Measurements from ENCODE around the gene LCN2. TPM values are rescaled to one million over a fixed set of nuclear protein-coding genes. Genes with fewer than 3 reads are reported as not detected.

LCN2 gene
- total and polyA plus RNA-seq, 9 of the 15 experiments (the other 6 are each of a cell fraction or from before 2014, with no cell fraction given), result 0.10 to 1.2 (median 0.44) TPM; not detected in 1

GRCh38 chr9:128150594-128151308, 1.5 kb downstream of the LCN2 start (continued):
- 0 out of 2 replicates have a peak, but pooled peaks have one; percentile 5 for TF ChIP-seq TEAD4 (IDR thresholded peaks at IDR 0.05; ENCODE audit: low read length)
- TF ChIP-seq TEAD4 (CRISPR knock-in tag; IDR thresholded peaks at IDR 0.05; ENCODE audit: borderline replicate concordance), result no peak
- TF ChIP-seq ZNF79 (CRISPR knock-in tag; IDR thresholded peaks at IDR 0.05; ENCODE audit: low read depth), result no peak
- no peak for TF ChIP-seq ZFP91 (CRISPR knock-in tag; IDR thresholded peaks at IDR 0.05)
- TF ChIP-seq NFRKB (IDR thresholded peaks at IDR 0.05; ENCODE audit: low read depth), result no peak
- TF ChIP-seq MNT (conservative IDR thresholded peaks at IDR 0.05), result no peak
- TF ChIP-seq ZBTB8A (IDR thresholded peaks at IDR 0.05; ENCODE audit: partially characterized antibody), result no peak
- 0 out of 2 replicates have a peak, but pooled peaks have one; percentile 13 for TF ChIP-seq PRMT5 (CRISPR knock-in tag; IDR thresholded peaks at IDR 0.05)
- TF ChIP-seq SMAD4 (CRISPR knock-in tag; conservative IDR thresholded peaks at IDR 0.05), result peak; percentile 45
- TF ChIP-seq NFE2L1 (tag; IDR thresholded peaks at IDR 0.05; ENCODE audit: borderline replicate concordance, low read depth), result no peak
- TF ChIP-seq NCOA1 (IDR thresholded peaks at IDR 0.05; ENCODE audit: low read depth), result no peak
- TF ChIP-seq POLR2H (tag; IDR thresholded peaks at IDR 0.05; ENCODE audit: low read depth), result no peak
- TF ChIP-seq MLLT1 (IDR thresholded peaks at IDR 0.05), result no peak
- TF ChIP-seq DIDO1 (tag; IDR thresholded peaks at IDR 0.05; ENCODE audit: low read depth), result no peak
- no peak for TF ChIP-seq OTX1 (CRISPR knock-in tag; IDR thresholded peaks at IDR 0.05)
- no peak for TF ChIP-seq ZBTB43 (CRISPR knock-in tag; IDR thresholded peaks at IDR 0.05)
- peak in 2 of 3 experiments; percentile 38 to 70 for TF ChIP-seq YY1 (IDR thresholded peaks at IDR 0.05; ENCODE audit: borderline replicate concordance in 1 of 3, control insufficient read depth in 1 of 3, extremely low read depth in 1 of 3, insufficient read depth in 3 of 3, insufficient read length in 1 of 3, insufficient replicate concordance in 2 of 3, low read depth in 1 of 3, low read length in 2 of 3)
- TF ChIP-seq HOMEZ (CRISPR knock-in tag; IDR thresholded peaks at IDR 0.05), result no peak
